Measurements from ENCODE around the gene RNF111.

DNA sequence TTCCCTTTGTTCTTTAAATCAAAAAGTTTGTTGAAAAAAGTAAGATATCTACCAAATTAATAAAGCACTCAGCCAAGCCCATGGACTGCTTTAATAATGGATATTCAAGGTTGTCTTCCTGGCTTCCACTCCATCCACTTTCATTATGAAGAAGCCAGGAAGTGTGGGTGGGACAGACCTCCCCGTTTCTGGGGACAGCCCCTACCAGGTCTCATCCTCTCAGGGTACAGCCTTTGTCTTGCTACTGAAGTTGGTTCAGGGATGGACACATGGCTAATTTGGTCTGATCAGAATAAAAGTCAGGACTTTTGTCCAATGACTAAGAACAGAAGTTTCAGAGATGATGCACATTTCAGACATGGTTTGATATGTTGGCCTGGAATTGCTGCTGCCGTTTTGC lies 150.1 kb downstream of the RNF111 start:
- TF ChIP-seq ZNF414 (CRISPR knock-in tag; IDR thresholded peaks at IDR 0.05) (no peak), CTCF (CRISPR knock-in tag; IDR thresholded peaks at IDR 0.05) (no peak), TCF12 (IDR thresholded peaks at IDR 0.05) (no peak), TCF12 (CRISPR knock-in tag; IDR thresholded peaks at IDR 0.05) (no peak), ATF2 (CRISPR knock-in tag; IDR thresholded peaks at IDR 0.05) (no peak), MXI1 (IDR thresholded peaks at IDR 0.05; ENCODE audit: borderline replicate concordance, low read depth, low read length) (no peak), ZNF614 (CRISPR knock-in tag; IDR thresholded peaks at IDR 0.05; ENCODE audit: borderline replicate concordance) (no peak), SMC3 (IDR thresholded peaks at IDR 0.05; ENCODE audit: low read length) (no peak), TEAD2 (CRISPR knock-in tag; IDR thresholded peaks at IDR 0.05) (no peak), EZH2 (conservative IDR thresholded peaks at IDR 0.05; ENCODE audit: low read depth, low read length) (no peak), BHLHE40 (IDR thresholded peaks at IDR 0.05; ENCODE audit: low read length) (no peak), CEBPB (IDR thresholded peaks at IDR 0.05; ENCODE audit: borderline replicate concordance, low read depth, low read length) (no peak), CREM (IDR thresholded peaks at IDR 0.05) (no peak), CREM (CRISPR knock-in tag; IDR thresholded peaks at IDR 0.05) (no peak), SOX5 (CRISPR knock-in tag; IDR thresholded peaks at IDR 0.05; ENCODE audit: borderline replicate concordance) (no peak)
- TF ChIP-seq, protein P1, sequence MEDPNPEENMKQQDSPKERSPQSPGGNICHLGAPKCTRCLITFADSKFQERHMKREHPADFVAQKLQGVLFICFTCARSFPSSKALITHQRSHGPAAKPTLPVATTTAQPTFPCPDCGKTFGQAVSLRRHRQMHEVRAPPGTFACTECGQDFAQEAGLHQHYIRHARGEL (CRISPR knock-in tag; IDR thresholded peaks at IDR 0.05), result no peak
